Measurements from ENCODE around the gene MAN1C1. TPM values are rescaled to one million over a fixed set of nuclear protein-coding genes. Genes with fewer than 3 reads are reported as not detected.

The MAN1C1 gene
- total and polyA plus RNA-seq, 5 donors from 2014 or later, result 3.1 to 15.1 (median 3.5) TPM

DNA sequence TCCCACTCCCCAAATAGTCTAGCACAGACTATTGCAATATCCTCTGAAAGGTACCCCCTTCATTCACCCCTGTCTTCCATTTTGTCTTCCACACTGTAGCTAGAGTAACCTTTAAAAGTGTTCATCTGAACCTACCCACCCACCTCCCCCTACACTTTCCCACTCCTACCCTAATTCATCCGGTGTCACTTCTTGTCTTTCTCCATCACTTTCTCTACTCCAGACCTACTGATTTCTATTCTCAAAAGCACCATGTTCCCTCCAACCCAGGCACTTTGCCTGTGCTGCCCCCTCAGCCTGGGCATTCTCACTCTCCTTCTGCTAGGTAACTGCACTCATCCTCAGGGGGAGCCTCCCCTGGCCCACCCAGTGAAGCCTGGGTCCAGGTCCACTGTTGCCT is 4.7 kb upstream of the MAN1C1 start:
- DNase-seq (no peak), ATAC-seq (ENCODE audit: low read depth in 2 of 2) (no peak)
- Histone ChIP-seq H3K36me3 (ENCODE audit: control insufficient read depth, insufficient read depth, low read length) (no peaks in the 10 kb centered on the region), H3K27ac (ENCODE audit: insufficient read depth, low read length, poor library complexity, severe bottlenecking) (no peak overlapping the region), H3K9me3 (ENCODE audit: control insufficient read depth in 2 of 2, low read length in 2 of 2) (no peaks in the 10 kb centered on the region), H3K4me3 (ENCODE audit: low read depth, low read length) (no peak overlapping the region), H3K4me1 (ENCODE audit: control insufficient read depth, insufficient read depth, low read length, poor library complexity, severe bottlenecking) (peaks cover 18% of the 10 kb centered on the region), H3K27me3 (ENCODE audit: control insufficient read depth, insufficient read depth, low read length) (peaks cover 13% of the 10 kb centered on the region)
- H3K4me1 Mint-ChIP-seq, result peaks cover 9 to 33% (median 11%) of the 10 kb centered on the region in 4 donors
- peaks cover 53% of the 10 kb centered on the region for H3K27me3 Mint-ChIP-seq
- H3K4me3 Mint-ChIP-seq, result peak overlapping the region in 1 of 4 donors; percentile 6
- H3K9me3 Mint-ChIP-seq, result no peaks in the 10 kb centered on the region
- no peaks in the 10 kb centered on the region for H3K36me3 Mint-ChIP-seq
- peak overlapping the region in 1 of 3 donors; percentile 12 for H3K27ac Mint-ChIP-seq

- Histone ChIP-seq H3K4me1 (ENCODE audit: control insufficient read depth, insufficient read depth, low read length, poor library complexity, severe bottlenecking) (peaks cover 19% of the 10 kb centered on the region), H3K36me3 (ENCODE audit: control insufficient read depth, insufficient read depth, low read length) (no peaks in the 10 kb centered on the region), H3K27ac (ENCODE audit: insufficient read depth, low read length, poor library complexity, severe bottlenecking) (no peak overlapping the region), H3K4me3 (ENCODE audit: low read depth, low read length) (no peak overlapping the region), H3K27me3 (ENCODE audit: control insufficient read depth, insufficient read depth, low read length) (peaks cover 13% of the 10 kb centered on the region), H3K9me3 (ENCODE audit: control insufficient read depth in 2 of 2, low read length in 2 of 2) (no peaks in the 10 kb centered on the region)
- H3K27me3 Mint-ChIP-seq, result peaks cover 53% of the 10 kb centered on the region
- H3K27ac Mint-ChIP-seq, result no peak overlapping the region
- H3K4me3 Mint-ChIP-seq, result peak overlapping the region in 1 of 4 donors; percentile 6
- ATAC-seq (ENCODE audit: low read depth in 2 of 2), result no peak
- no peaks in the 10 kb centered on the region for H3K9me3 Mint-ChIP-seq
- H3K36me3 Mint-ChIP-seq, result no peaks in the 10 kb centered on the region
- H3K4me1 Mint-ChIP-seq, result peaks cover 9 to 33% (median 11%) of the 10 kb centered on the region in 4 donors
- DNase-seq, result no peak
Observed at GRCh38 chr1:25612421-25612820, 4.2 kb upstream of the MAN1C1 start.

DNA sequence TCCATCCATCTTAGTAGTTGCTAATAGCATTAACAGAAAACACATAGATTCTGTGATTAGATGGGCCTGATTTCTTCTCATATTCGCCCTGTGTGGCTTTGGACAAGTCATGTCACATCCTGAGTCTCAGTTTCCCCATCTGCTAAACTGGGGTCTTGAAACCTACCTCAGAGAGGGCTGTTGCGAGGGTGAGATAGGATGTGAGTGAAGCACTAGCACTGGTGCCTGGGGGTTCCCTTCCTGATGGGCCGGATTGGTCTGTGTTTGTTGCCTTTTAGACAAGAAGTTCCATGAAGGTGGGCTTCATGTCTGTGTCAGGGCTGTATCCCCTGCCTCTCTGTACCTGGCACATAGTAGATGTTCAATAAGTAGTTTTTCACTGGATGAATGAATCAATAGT is 3.5 kb upstream of the MAN1C1 start:
- peak overlapping the region in 1 of 4 donors; percentile 67 for H3K4me3 Mint-ChIP-seq
- Histone ChIP-seq H3K4me1 (ENCODE audit: control insufficient read depth, insufficient read depth, low read length, poor library complexity, severe bottlenecking) (peaks cover 25% of the 10 kb centered on the region), H3K27ac (ENCODE audit: insufficient read depth, low read length, poor library complexity, severe bottlenecking) (no peak overlapping the region), H3K9me3 (ENCODE audit: control insufficient read depth in 2 of 2, low read length in 2 of 2) (no peaks in the 10 kb centered on the region), H3K36me3 (ENCODE audit: control insufficient read depth, insufficient read depth, low read length) (no peaks in the 10 kb centered on the region), H3K27me3 (ENCODE audit: control insufficient read depth, insufficient read depth, low read length) (peaks cover 13% of the 10 kb centered on the region), H3K4me3 (ENCODE audit: low read depth, low read length) (no peak overlapping the region)
- H3K4me1 Mint-ChIP-seq, result peaks cover 9 to 33% (median 11%) of the 10 kb centered on the region in 4 donors
- H3K27ac Mint-ChIP-seq, result no peak overlapping the region
- DNase-seq (no peak), ATAC-seq (ENCODE audit: low read depth in 2 of 2) (no peak)
- H3K36me3 Mint-ChIP-seq, result no peaks in the 10 kb centered on the region
- H3K9me3 Mint-ChIP-seq, result no peaks in the 10 kb centered on the region
- peaks cover 54% of the 10 kb centered on the region for H3K27me3 Mint-ChIP-seq

- no peaks in the 10 kb centered on the region for H3K9me3 ChIP-seq (ENCODE audit: control insufficient read depth in 2 of 2, low read length in 2 of 2)
- H3K27me3 Mint-ChIP-seq, result peaks cover 64% of the 10 kb centered on the region
- no peak overlapping the region for H3K4me3 ChIP-seq (ENCODE audit: low read depth, low read length)
- H3K36me3 ChIP-seq (ENCODE audit: control insufficient read depth, insufficient read depth, low read length), result no peaks in the 10 kb centered on the region
- H3K36me3 Mint-ChIP-seq, result no peaks in the 10 kb centered on the region
- H3K27ac ChIP-seq (ENCODE audit: insufficient read depth, low read length, poor library complexity, severe bottlenecking), result no peak overlapping the region
- H3K27ac Mint-ChIP-seq, result peak overlapping the region in 1 of 3 donors; percentile 46
- peaks cover 32% of the 10 kb centered on the region for H3K4me1 ChIP-seq (ENCODE audit: control insufficient read depth, insufficient read depth, low read length, poor library complexity, severe bottlenecking)
- no peak for DNase-seq
- peaks cover 11 to 41% (median 24%) of the 10 kb centered on the region in 4 donors for H3K4me1 Mint-ChIP-seq
- no peak for ATAC-seq (ENCODE audit: low read depth in 2 of 2)
- peaks cover 15% of the 10 kb centered on the region for H3K27me3 ChIP-seq (ENCODE audit: control insufficient read depth, insufficient read depth, low read length)
- peak overlapping the region; percentile 42 to 88 (median 56) for H3K4me3 Mint-ChIP-seq
- no peaks in the 10 kb centered on the region for H3K9me3 Mint-ChIP-seq
Observed at GRCh38 chr1:25614501-25615171, 2.0 kb upstream of the MAN1C1 start.

- ATAC-seq (ENCODE audit: low read depth in 2 of 2), result no peak
- Mint-ChIP-seq H3K9me3 (no peaks in the 10 kb centered on the region), H3K27ac (peak overlapping the region in 1 of 3 donors; percentile 51), H3K4me1 (peaks cover 16 to 46% (median 28%) of the 10 kb centered on the region in 4 donors), H3K4me3 (peak overlapping the region in 3 of 4 donors; percentile 67 to 88 (median 76)), H3K27me3 (peaks cover 60% of the 10 kb centered on the region), H3K36me3 (no peaks in the 10 kb centered on the region)
- H3K4me3 ChIP-seq (ENCODE audit: low read depth, low read length), result peak overlapping the region; percentile 13
- peaks cover 16% of the 10 kb centered on the region for H3K27me3 ChIP-seq (ENCODE audit: control insufficient read depth, insufficient read depth, low read length)
- H3K36me3 ChIP-seq (ENCODE audit: control insufficient read depth, insufficient read depth, low read length), result no peaks in the 10 kb centered on the region
- H3K27ac ChIP-seq (ENCODE audit: insufficient read depth, low read length, poor library complexity, severe bottlenecking), result no peak overlapping the region
- H3K9me3 ChIP-seq (ENCODE audit: control insufficient read depth in 2 of 2, low read length in 2 of 2), result no peaks in the 10 kb centered on the region
- no peak for DNase-seq
- peaks cover 37% of the 10 kb centered on the region for H3K4me1 ChIP-seq (ENCODE audit: control insufficient read depth, insufficient read depth, low read length, poor library complexity, severe bottlenecking)
Observed at GRCh38 chr1:25615172-25615541, 1.4 kb upstream of the MAN1C1 start.

DNA sequence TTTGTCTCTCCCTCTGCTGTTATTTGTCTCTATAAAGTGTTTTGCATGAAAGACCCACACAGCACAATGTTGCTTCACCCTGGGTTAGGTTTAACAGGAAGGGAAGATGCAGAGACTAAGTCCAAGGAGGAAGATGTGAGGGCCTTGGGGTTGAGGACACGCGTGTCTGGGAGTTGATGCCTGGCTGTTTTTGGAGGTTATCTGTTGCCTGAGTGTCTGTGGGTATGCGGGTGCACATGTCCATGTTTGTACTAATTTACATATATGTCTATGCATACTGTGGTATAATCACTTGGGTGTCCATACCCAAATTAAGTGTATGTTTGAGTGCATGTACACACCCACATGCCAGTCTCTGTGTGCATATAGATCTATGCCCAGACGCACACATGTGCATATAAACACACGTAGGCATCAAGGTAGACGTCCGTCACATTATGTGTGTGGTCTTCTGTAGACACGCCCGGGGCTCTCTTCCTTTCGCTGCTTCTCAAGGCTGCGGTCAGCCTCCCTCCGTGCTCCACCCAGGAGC is 962 bp upstream of the MAN1C1 start:
- peaks cover 14% of the 10 kb centered on the region for H3K27me3 ChIP-seq (ENCODE audit: control insufficient read depth, insufficient read depth, low read length)
- Mint-ChIP-seq H3K4me1 (peaks cover 21 to 50% (median 32%) of the 10 kb centered on the region in 4 donors), H3K27me3 (peaks cover 59% of the 10 kb centered on the region), H3K9me3 (no peaks in the 10 kb centered on the region), H3K36me3 (no peaks in the 10 kb centered on the region), H3K27ac (peak overlapping the region in 2 of 3 donors; percentile 51 to 89), H3K4me3 (peak overlapping the region; percentile 67 to 88 (median 74))
- peak overlapping the region; percentile 56 for H3K27ac ChIP-seq (ENCODE audit: insufficient read depth, low read length, poor library complexity, severe bottlenecking)
- H3K9me3 ChIP-seq (ENCODE audit: control insufficient read depth in 2 of 2, low read length in 2 of 2), result no peaks in the 10 kb centered on the region
- H3K36me3 ChIP-seq (ENCODE audit: control insufficient read depth, insufficient read depth, low read length), result no peaks in the 10 kb centered on the region
- ATAC-seq (ENCODE audit: low read depth in 2 of 2), result no peak
- peak in 2 of 3 donors; percentile 18 to 35 for DNase-seq
- peaks cover 42% of the 10 kb centered on the region for H3K4me1 ChIP-seq (ENCODE audit: control insufficient read depth, insufficient read depth, low read length, poor library complexity, severe bottlenecking)
- peak overlapping the region; percentile 13 for H3K4me3 ChIP-seq (ENCODE audit: low read depth, low read length)

DNA sequence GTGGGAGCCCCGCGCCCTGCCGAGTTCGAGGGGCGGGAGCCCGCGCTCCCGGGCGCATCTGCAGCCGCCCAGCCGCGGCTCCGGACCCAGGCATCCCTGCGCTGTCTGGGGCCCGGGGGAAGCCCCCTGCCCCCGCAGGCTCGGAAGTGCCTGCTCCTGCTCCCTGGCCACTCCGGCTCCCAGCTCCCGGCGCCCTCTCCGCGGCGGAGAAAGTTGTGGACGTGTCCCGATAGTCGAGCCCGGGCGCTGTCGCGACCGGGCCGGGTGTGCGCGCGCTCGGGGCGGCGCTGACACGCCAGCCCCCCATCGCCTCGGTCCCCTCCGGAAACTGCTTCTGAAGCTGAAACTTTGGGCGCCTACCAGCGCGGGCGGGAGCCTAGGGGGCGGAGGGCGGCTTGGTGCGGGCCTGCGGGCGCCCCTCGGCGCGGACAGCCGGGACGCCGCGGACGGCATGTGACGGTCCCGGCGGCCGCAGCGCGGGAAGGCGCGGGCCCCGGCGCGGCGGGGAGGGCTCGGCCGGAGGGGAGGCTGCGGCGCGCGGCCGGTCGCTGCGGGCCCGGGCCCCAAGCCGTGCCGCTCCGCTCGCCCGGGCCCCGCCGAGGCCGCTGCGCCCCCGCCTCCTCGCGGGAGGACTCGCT is 515 bp downstream of the MAN1C1 start:
- Mint-ChIP-seq H3K9me3 (no peaks in the 10 kb centered on the region), H3K4me3 (peak overlapping the region in 2 of 4 donors; percentile 76 to 80), H3K27ac (no peak overlapping the region), H3K36me3 (no peaks in the 10 kb centered on the region), H3K4me1 (peaks cover 25 to 56% (median 36%) of the 10 kb centered on the region in 4 donors), H3K27me3 (peaks cover 49% of the 10 kb centered on the region)
- H3K4me1 ChIP-seq (ENCODE audit: control insufficient read depth, insufficient read depth, low read length, poor library complexity, severe bottlenecking), result peaks cover 55% of the 10 kb centered on the region
- H3K27ac ChIP-seq (ENCODE audit: insufficient read depth, low read length, poor library complexity, severe bottlenecking), result peak overlapping the region; percentile 58
- H3K36me3 ChIP-seq (ENCODE audit: control insufficient read depth, insufficient read depth, low read length), result no peaks in the 10 kb centered on the region
- H3K9me3 ChIP-seq (ENCODE audit: control insufficient read depth in 2 of 2, low read length in 2 of 2), result no peaks in the 10 kb centered on the region
- ATAC-seq (ENCODE audit: low read depth in 2 of 2) (peak in 1 of 2 donors; percentile 0), DNase-seq (peak; percentile 29 to 38 (median 34))
- H3K4me3 ChIP-seq (ENCODE audit: low read depth, low read length), result no peak overlapping the region
- peaks cover 9% of the 10 kb centered on the region for H3K27me3 ChIP-seq (ENCODE audit: control insufficient read depth, insufficient read depth, low read length)

Measured in CD4-positive, CD25-positive, alpha-beta regulatory T cell (primary cell).